Hepatic stellate cell (primary cell): ENCODE measurements around the gene PAPSS1.
"Not testable (repeated sequence)": the region's sequence is repeated elsewhere in the genome, so short reads cannot be mapped to it uniquely, and the experiment has no call there.

Source experiments
- DNase-seq: peaks from one replicate; pipeline ENCODE4 v3.0.0; 2011; ENCODE audit warnings: low spot score

Gene PAPSS1

DNA sequence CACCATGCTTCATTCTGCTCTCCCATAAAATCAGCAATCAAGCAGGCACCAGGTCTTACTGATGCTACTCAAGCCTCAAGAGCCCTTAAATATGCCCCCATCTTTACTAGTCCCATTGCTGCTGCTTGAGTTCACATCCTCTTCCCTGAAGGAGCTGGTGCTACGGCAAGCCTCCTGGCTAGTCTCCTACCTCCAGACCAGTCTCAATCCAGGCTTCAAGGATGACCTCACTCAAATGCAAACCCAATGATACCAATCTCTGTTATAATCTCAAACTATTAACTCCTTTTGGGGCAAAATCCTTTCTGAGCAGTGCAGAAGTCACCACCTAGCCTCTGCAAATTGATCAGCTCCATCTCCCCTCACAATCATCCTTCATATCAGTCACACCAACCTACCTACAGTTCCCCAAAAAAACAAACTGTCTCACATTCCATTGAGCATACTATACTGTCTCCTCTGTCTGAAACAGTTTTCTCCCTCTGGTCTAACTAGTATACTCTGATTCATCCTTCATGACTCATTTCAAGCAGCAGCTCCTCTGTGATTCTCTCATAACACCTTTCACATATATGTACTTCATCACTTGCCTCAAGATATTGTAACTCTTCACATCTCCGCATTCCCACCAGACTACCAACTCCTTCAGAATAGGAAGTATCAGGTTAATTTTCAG lies 30.0 kb downstream of the PAPSS1 start:
- DNase-seq, result peak; percentile 41

DNA sequence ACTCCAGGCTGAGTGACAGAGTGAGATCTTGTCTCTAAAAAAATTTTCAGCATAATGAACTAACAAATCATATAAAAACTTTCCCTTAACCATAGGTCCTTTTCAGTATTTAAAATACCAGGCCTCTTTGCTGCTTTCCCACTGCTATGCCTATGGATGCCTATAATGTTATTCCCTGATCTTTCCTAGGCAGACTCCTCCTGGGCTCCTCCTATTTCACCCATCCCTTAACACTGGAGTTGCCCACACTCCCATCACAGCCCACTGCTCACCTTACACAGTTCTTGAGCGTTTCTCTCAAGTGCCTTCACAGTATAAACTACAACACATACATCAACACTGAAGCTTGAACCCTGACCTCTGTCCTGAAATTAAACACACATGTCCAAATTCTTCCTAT lies 31.6 kb downstream of the PAPSS1 start:
- DNase-seq, result no peak

DNA sequence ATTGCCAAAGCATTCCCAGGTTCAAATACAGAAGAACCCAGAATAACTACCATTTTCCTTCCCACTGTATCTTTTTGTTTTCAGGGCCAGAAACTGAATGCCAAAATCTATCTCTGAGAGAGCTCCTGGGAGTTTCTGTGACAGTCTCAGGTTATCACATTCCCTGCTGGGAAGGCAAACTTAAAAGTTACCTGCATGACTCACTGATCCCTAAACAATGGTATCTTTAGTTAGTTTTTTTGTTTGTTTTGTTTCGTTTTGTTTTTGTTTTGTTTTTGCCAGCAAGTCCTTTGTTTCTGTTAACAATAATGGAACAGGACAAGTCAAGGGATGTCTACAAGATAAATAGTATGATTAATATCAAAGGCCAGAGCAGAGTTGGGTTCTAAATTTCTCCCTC lies 34.3 kb downstream of the PAPSS1 start:
- no peak for DNase-seq

DNA sequence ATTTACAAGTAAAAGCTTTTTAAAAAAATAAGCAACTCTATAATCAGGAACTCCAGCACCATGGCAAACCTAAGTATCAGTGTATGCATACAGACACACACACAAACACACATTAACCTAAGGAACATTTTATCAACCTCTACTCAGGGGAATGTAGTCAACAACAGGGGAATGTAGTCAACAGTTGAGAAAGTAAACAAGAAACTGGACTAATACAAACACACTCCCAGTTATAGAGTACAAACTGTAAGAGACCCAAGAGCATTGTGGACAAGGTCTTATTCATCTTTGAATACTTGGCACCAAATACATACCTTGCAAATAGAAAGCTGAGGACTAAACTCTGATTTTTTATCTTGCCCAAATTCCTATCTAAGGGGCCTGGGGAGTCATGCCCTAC lies 36.2 kb downstream of the PAPSS1 start:
- no peak for DNase-seq

DNA sequence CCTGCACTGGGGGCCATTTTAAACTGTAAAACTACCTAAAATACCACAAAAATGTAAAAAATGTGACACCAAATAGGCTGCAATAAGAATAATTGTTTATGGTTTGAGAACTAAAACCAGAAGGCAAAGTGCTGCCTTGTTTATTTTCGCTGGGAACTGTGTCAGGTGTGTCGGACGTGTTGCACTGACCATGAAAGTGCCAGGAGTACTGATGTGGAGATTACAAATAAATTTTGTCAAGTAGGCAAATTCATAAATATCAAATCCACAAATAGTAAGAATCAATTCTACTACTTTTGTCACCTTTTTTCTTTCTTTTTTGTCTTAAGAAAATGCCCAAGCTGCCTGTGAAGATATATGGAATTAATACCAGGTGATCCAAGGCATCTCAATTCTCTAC lies 37.7 kb downstream of the PAPSS1 start:
- DNase-seq, result no peak

DNA sequence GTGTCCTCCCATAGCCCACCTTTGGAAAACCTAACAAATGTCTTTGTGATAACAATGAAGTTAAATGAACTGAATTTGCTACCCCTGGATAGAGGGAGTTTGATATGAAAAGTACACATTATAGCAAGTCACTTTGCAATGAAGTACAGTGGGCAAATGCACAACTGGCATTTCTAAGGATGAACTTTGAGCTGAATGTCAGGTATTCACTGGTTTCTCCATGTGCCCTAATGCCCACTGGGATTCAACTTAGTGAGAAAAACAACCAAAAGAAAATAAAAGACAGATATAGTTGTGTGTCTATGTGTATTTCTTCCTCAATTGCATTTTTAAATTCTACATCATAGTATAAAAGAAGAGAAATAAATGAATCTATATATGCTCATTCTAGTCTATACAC lies 51.0 kb downstream of the PAPSS1 start:
- DNase-seq, result no peak

DNA sequence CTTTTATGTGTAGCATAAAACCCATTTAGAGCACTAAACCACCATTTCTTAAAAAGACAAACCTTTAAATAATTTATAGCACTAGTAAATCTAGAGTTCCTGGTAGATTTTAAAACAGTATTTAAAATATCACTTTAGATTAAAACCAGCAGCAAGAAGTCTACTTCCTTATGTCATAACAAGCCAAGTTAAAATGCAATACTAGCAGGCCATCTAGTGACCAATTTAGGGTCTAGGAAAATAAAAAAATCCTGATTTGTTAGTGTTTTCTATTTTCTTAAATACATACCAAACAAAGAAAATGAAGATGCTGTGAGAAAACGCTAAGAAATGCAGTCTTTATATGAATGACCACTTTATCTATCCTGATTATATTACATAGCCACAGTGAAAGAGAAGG lies 53.9 kb downstream of the PAPSS1 start:
- peak; percentile 6 for DNase-seq

DNA sequence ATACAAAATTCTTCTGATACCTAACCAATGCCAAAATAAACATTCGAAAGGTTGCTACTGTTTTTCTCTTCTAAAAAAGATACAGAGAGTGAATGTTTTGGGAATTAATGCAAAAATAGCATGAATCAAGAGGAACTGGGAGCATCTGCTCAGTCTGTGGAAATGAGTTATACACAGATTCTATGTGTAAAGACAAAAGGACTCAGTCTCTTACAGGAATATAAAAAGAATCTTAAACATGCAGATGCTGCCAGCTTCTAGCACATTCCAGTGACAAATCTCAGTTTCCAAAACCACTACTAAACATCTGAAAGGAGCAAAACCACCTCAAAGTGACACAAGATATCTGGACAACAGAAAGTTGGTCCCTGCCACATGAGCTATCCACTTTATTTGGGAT lies 55.0 kb downstream of the PAPSS1 start:
- peak; percentile 1 for DNase-seq

DNA sequence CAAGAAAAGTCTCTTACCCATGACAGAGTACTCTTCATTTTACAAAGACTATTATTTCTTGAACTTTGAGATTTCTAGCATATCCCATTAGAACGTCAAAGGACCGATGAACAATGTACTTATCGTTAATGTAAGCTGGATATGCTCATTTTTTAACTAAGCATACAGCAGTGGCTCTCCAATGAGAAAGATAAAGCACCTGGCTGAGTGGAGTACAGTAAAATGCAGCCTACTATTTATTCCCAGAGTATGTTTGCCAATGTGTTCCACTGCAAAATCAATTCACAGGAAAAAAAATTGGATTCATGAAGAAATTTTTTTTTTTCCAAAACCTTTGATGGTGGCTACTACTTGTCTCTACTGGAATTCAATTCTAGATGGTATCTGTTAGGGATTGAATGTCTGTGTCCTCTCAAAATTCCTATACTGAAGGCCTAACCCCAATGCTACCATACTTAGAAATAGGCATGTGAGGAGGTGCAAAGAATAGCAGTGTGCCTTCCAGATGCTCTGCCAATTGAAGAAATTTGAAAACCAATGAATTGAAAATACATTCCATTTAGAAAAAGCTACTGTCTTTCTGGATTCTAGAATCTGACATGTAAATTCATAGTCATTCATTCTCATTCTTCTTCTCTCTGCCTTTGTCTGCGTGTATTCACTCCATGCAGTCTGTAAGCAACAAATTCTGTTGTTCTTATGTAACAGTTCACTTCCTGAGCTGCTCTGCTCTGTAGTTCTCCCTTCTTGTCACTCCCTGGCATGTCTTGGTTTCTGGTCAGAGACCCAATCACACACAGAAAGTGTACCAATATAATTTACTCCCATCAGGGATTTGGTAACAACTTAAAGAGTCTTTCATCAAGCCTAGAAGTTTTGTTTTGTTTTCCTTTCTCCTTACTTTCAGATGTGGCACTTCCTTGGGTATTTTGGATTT lies 61.4 kb downstream of the PAPSS1 start:
- DNase-seq, result no peak

DNA sequence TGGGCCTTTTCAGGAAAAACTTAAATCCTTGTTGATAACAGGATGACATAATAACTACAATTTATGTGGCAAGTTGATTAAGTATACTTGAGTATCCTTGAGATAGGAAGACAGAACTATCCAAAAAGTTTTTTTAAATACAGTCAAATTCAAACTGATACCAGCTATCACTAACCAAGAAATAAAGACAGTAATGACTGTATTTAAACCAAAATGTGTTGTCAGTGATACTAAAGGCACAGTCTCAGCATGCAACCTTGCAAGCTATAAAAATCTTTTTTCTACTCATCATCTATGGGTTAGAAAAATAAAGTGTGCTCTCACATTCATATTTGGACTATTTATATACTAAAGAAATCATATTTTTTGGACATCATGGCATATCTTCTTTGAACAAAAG lies 64.7 kb downstream of the PAPSS1 start:
- no peak for DNase-seq

DNA sequence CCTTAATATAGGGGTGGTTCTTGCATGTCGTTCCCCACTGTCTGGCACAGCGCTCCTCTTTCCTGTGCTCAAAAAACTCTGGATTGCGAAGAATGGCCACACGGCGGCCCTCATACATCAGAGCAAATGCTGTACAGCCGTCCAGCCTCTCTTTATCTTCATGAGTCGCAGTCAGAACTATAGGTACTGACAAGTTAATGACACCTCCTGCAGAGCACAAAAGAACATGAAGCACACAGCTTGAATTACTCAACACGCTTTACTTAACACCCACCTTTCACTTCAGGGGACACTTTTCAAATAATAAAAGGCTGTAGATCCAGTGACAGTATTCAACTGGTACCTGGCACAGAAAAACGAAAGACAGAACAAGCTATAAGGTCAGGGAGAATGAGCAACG lies 65.3 kb downstream of the PAPSS1 start:
- no peak for DNase-seq

DNA sequence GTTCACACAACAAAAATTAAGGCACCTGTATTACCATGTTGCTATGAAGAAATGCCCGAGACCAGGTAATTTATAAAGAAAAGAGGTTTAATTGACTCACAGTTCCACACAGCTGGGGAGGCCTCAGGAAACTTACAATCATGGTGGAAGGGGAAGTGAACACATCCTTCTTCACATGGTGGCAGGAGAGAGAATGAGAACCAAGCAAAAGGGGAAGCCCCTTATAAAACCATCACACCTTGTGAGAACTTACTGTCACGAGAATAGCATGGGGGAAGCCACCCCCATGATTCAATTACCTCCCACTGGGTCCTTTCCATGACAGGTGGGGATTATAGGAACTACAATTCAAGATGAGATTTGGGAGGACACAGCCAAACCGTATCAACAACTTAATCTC lies 68.6 kb downstream of the PAPSS1 start:
- not testable (repeated sequence) for DNase-seq

DNA sequence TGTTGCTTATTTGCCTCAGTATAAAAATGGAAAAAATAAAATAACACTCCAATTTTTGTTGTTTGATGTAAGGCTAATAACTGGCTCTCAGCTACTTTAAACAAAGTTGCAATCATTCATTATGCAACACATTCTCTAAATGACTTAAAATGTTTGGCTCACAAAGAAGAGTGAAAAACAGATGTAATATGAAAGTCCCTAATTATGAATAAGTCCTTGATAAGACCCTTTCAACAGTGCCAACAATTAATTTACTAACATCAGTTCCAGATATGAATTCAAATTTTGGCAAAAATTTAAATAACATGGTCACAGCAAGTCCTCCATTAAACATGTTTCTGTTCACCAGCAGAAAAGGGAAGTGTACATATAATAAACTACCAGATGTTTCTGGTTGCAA lies 69.8 kb downstream of the PAPSS1 start:
- no peak for DNase-seq

DNA sequence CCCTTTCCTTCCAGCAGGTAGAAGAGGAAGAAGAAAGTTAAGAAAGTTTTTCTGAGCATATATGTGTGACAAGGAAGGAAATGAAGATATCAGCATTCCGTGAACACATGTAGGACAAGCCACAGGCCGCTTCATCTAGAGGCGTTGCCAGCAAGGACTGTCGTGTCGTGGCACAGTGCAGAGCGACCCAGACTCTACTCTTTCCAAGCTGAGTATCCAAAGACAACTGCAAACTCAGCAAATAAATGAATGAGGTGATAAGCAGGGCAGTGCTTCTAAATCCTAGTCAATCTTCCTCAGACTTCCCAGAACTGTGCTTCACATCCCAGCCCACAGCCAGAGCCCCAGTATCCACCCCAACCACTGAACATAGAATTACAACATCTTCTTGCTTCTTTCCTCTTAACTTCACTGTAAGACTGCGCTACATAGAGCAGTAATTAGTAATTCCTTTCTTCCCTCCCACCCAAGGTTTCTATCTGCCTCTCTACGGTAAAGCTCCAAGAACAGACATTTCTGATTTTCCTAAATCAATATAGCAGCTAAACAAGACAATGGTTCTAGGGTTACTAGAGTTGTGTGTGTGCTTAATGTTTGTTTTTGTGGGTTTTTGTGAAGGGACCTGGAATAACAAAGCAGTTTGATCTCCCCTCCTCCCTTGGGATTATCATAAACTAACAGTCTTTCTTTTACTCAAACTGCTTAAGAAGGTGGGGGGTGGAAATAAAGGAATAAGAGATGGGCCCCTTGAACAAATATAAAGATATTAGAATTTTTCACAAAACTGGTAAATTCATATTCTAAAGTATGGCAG lies 71.6 kb downstream of the PAPSS1 start:
- no peak for DNase-seq

DNA sequence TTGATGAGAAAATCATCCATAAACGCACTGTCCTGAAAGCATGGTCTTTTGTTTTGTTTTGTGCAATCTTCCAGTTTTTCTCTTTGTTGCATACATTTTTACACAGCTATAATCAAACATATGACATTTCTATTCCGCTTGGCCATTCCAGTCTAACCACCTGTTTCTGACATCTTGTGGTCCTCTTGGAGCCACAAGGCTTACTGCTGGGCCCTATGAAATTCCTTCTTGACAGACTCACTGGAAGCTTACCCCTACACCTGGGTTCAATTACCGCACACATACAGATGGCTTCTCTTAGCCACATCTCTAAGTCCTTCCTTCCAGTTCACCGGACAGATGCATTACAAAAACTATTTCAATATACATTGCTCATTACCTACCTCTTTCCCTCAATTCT lies 72.4 kb downstream of the PAPSS1 start:
- no peak for DNase-seq

DNA sequence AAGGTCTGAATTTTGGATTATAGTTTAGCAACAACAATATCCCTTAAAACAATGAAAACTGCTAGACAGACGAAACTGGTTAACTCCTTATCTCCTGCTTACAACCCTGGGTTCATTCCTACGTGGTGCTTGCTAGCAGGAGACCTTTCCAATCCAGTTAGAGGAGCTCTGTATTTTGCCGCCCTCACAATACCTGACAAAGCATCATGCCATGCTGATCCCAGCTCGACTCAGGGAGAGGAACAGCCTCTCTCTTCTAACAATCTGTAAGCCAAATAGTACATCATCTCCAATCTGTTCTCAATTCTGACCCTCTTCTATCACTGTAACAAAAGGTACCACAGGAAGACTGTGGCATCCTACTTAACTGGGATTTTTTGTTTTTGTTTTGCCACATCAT lies 74.4 kb downstream of the PAPSS1 start:
- no peak for DNase-seq

DNA sequence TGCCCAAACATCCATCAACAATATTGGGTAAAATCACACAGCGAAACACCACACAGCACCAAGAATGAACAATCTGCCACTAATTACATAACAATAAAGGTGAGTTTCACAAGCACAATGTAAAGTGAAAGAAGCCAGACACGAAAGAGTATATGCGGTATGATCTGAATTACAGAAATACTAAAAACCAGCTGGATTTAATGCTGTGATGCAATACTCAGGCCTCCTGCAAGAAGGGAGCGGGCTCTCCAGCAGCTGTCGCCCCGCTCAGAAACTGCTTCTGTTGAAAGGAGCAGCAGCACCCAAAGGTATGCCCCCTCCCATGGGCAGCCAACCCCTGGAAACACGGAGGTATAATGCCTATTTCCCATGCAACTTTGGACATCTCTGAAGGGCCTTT lies 77.0 kb downstream of the PAPSS1 start:
- DNase-seq, result no peak

DNA sequence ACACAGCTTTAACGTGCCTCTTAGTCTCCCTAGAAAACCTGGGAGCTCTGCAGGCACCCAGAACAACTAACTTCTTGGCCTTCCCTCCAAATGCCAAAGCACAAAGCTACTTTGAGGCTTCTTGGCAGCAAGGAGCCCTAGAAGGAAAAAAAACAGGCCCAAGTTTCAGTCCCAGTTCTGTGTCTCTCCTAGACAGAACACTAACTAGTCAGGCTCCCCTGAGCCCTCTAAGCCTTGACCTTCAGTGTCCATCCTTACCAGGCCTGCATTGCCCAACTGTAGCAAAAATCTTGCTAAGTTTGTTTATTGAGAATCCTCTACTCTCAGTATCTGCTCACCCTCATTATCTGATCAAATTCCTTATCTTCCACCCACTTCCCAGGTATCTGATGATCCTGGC lies 79.2 kb downstream of the PAPSS1 start:
- no peak for DNase-seq

DNA sequence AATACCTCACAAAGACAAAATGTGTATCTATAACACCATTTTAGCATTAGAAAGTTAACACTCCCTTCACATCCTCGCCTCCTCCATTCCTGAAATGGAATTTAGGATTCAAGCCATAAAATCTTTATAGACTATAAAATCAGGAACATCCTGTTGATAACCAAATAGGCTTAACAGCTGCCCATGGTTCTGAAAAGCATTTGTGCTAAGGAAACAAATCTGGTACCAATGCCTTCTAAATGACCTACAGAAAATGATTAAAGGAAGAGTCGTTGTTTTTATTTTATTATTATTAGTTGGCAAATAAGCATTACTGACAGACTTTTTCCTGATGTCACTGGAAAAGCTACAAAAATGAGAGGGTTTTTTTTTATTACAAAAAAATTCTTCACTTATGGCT lies 79.8 kb downstream of the PAPSS1 start:
- no peak for DNase-seq

DNA sequence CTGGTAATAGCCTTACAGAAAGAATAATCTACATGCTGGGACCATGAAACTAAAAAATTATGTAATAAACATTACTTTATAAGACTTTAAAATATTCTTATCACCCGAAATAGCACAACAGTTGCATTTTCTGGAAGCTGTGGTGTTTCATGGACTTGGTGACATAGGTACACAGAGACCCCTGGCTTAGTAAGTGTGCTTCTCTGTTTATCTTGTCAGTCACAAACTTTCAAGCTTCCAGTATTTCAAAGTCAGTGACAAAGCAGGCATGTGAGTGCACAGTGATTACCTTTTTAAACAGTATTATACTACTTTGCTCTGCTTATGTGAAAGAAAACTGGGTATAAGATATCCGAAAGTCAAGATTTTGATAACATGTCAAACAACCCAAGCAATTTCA lies 84.3 kb downstream of the PAPSS1 start:
- DNase-seq, result no peak

DNA sequence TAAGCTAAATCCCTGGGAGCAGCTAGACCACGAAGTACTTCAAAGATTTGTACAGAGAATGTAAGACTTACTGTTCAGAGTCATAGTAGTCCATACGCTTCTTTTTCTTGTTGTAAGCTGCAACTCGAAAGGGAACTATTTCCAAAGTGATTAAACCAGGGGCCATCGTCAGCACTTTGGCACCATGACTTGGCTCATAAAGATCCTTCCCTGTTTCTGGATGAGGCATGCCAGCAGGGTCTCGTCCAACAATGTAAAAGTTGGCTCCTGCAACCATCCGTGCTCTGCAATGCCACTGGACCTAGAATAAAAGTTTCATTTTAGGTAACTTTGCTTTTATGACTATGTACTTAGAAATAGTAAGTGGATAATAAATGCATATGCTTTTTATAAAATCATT lies 88.5 kb downstream of the PAPSS1 start:
- DNase-seq, result no peak

DNA sequence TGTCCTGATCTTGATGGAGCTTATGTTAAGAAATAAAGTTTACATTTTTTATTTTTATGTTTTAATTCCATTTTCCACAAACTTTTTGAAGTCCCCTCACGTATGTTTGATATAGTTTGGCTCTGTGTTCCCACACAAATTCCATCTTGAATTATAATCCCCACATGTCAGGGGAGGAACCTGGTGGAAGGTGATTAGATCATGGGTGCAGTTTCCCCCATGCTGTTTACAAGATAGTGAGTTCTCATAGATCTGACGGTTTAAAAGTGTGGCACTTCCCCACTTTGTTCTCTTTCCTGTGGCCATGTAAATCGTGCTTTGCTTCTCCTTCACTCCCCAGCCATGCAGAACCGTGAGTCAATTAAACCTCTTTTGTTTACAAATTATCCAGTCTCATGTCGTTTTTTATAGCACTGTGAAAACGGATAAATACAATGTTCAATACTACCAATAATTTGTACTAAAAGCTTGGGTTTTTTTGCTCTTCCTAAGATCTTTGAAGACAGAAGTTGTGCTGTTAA lies 89.8 kb downstream of the PAPSS1 start:
- DNase-seq, result no peak

DNA sequence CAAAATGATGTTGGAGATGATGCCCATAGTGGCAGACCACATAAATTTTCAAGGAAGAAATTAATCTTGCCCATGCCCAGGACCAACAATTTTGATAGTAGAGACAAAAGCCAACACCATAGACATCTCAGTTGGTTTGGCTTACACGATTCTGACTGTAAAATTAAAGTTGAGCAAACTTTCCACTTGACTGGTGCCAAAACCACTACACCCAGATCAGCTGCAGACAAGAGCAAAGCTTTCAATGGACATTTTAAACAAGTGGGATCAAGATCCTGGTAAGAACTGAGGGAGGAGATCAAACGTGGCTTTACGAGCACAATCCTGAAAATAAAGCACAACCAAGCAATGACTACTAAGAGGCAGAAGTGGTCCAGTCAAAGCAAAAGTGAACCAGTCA lies 90.7 kb downstream of the PAPSS1 start:
- no peak for DNase-seq
